NCI-H2029 treated with DMSO at 0.1 percent for 48 hours (cell line): ENCODE measurements around the gene CHM.
"Not testable (repeated sequence)": the region's sequence is repeated elsewhere in the genome, so short reads cannot be mapped to it uniquely, and the experiment has no call there.

Source experiments
- DNase-seq: peaks from one replicate; lab custom pipeline; 2025; lab: John Stamatoyannopoulos, UW

The CHM gene

GRCh38 chrX:86047174-86047935 is at the start of gene CHM:
Gene CHM, minus strand, starts transcription at chrX:86047558. Its CDS starts 26 bp downstream, at chrX:86047532.
- no peak for DNase-seq

- DNase-seq = no peak
Measured at GRCh38 chrX:86078650-86079049, 31.3 kb upstream of the CHM start.

GRCh38 chrX:86066998-86067397 is 19.6 kb upstream of the CHM start:
- no peak for DNase-seq

GRCh38 chrX:86061407-86061806 is 14.0 kb upstream of the CHM start:
- no peak for DNase-seq

GRCh38 chrX:86051741-86052140 is 4.4 kb upstream of the CHM start:
- no peak for DNase-seq

GRCh38 chrX:86047936-86048280 is 550 bp upstream of the CHM start:
- DNase-seq = no peak

- DNase-seq = no peak
Measured at GRCh38 chrX:86044216-86044615, 3.1 kb downstream of the CHM start.

- no peak for DNase-seq
Measured at GRCh38 chrX:86039625-86040568, 7.5 kb downstream of the CHM start.

GRCh38 chrX:86033385-86033784 is 14.0 kb downstream of the CHM start:
- DNase-seq = no peak

GRCh38 chrX:86028681-86029080 is 18.7 kb downstream of the CHM start:
- no peak for DNase-seq

- no peak for DNase-seq
Measured at GRCh38 chrX:86023811-86024210, 23.5 kb downstream of the CHM start.

- peak; percentile 2 for DNase-seq
Measured at GRCh38 chrX:86021652-86022289, 25.6 kb downstream of the CHM start.

GRCh38 chrX:86016139-86016538 is 31.2 kb downstream of the CHM start:
- DNase-seq = no peak

- DNase-seq = not testable (repeated sequence)
Measured at GRCh38 chrX:86014959-86015358, 32.4 kb downstream of the CHM start.

- DNase-seq = no peak
Measured at GRCh38 chrX:86014421-86014820, 32.9 kb downstream of the CHM start.

- no peak for DNase-seq
Measured at GRCh38 chrX:86013792-86014191, 33.6 kb downstream of the CHM start.

- DNase-seq = no peak
Measured at GRCh38 chrX:86012188-86012587, 35.2 kb downstream of the CHM start.

- not testable (repeated sequence) for DNase-seq
Measured at GRCh38 chrX:86009803-86010202, 37.6 kb downstream of the CHM start.

- not testable (repeated sequence) for DNase-seq
Measured at GRCh38 chrX:86007891-86008290, 39.5 kb downstream of the CHM start.

GRCh38 chrX:86002076-86002896 is 45.1 kb downstream of the CHM start:
- no peak for DNase-seq

GRCh38 chrX:85998954-85999353 is 48.4 kb downstream of the CHM start:
- DNase-seq = no peak

GRCh38 chrX:85996555-85996954 is 50.8 kb downstream of the CHM start:
- no peak for DNase-seq
